SU-DHL-6 (cell line): ENCODE measurements around the gene LTBP1.

Source experiments
- EZH2phosphoT487 ChIP-seq: fragments of 200-600 bp; sonication (generic), shearing (Covaris generic); conservative IDR thresholded peaks from 2 replicates; pipeline ENCODE4 v1.6.1; 2018; ENCODE audit warnings: mild to moderate bottlenecking, antibody characterized with exemption, low read length, moderate library complexity, mixed read lengths
- TF ChIP-seq, protein P1 (sequence below): fragments of 200-600 bp; sonication (generic); IDR thresholded peaks from one replicate; pipeline ENCODE4 v1.5.1; 2017; ENCODE audit warnings: antibody characterized with exemption, mild to moderate bottlenecking, low read length, moderate library complexity; ENCODE audit not compliant: insufficient read depth, poor library complexity, severe bottlenecking

DNA sequence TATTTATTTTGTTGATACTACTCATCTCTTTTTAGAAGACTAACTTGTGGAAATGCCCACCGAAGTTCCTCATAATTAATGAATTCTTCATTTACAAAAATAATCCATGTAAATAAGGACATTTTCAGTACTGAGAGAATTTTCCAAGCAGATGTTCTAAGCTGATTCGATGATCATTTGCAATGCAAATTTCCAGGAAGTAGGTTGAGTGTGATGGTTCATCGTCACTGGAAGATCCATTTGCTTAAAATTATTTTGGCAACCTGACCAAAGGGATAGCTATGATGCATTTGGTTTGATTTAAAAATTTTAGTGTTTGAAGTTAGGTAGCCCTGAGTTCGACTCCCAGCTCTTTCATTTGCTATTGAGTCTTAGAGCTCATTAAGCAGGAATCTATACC lies 272.4 kb downstream of the LTBP1 start:
- TF ChIP-seq, protein P1, sequence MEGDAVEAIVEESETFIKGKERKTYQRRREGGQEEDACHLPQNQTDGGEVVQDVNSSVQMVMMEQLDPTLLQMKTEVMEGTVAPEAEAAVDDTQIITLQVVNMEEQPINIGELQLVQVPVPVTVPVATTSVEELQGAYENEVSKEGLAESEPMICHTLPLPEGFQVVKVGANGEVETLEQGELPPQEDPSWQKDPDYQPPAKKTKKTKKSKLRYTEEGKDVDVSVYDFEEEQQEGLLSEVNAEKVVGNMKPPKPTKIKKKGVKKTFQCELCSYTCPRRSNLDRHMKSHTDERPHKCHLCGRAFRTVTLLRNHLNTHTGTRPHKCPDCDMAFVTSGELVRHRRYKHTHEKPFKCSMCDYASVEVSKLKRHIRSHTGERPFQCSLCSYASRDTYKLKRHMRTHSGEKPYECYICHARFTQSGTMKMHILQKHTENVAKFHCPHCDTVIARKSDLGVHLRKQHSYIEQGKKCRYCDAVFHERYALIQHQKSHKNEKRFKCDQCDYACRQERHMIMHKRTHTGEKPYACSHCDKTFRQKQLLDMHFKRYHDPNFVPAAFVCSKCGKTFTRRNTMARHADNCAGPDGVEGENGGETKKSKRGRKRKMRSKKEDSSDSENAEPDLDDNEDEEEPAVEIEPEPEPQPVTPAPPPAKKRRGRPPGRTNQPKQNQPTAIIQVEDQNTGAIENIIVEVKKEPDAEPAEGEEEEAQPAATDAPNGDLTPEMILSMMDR = no peak
- no peak for TF ChIP-seq EZH2phosphoT487
